MCF 10A (cell line): ENCODE measurements around the gene NRP1. TPM values are rescaled to one million over a fixed set of nuclear protein-coding genes. Genes with fewer than 3 reads are reported as not detected.

ENCODE experiments used
- BruUV-seq: library from RNA; stranded (reverse); fragments of 400-500 nt; replicated peaks from 2 replicates; lab custom pipeline; 2021; lab: Mats Ljungman, UMichigan
- CTCF ChIA-PET: fragments of 300-600 bp; sonication (Branson Sonifier 250); formaldehyde crosslinking; extraction: SDS; loops from one replicate; lab custom pipeline; 2021; ENCODE audit warnings: antibody characterized with exemption, inconsistent platforms; lab: Yijun Ruan, JAX
- POLR2A ChIA-PET: fragments of 300-600, 350-650 bp; sonication (Branson Sonifier 250); formaldehyde crosslinking; extraction: SDS; loops from one replicate; lab custom pipeline; 2020; ENCODE audit warnings: antibody characterized with exemption, inconsistent platforms; lab: Yijun Ruan, JAX
- DNase-seq: peaks from one replicate; pipeline ENCODE4 v3.0.0-alpha.2; 2018; ENCODE audit not compliant: unreplicated experiment
- H3K27ac Mint-ChIP-seq: one replicate; pipeline ENCODE4 v1.8.0; 2022; ENCODE audit warnings: mild to moderate bottlenecking, low read depth, mixed read lengths; ENCODE audit not compliant: unreplicated experiment
- H3K27me3 Mint-ChIP-seq: one replicate; pipeline ENCODE4 v1.8.0; 2022; ENCODE audit warnings: mixed read lengths; ENCODE audit not compliant: insufficient read depth, unreplicated experiment
- H3K36me3 Mint-ChIP-seq: one replicate; pipeline ENCODE4 v1.8.0; 2022; ENCODE audit warnings: mild to moderate bottlenecking, moderate library complexity, mixed read lengths; ENCODE audit not compliant: insufficient read depth, unreplicated experiment
- H3K4me1 Mint-ChIP-seq: one replicate; pipeline ENCODE4 v1.8.0; 2022; ENCODE audit warnings: mixed read lengths; ENCODE audit not compliant: insufficient read depth, unreplicated experiment
- H3K4me3 Mint-ChIP-seq: one replicate; pipeline ENCODE4 v1.8.0; 2022; ENCODE audit warnings: mild to moderate bottlenecking, moderate library complexity, mixed read lengths; ENCODE audit not compliant: unreplicated experiment
- H3K9me3 Mint-ChIP-seq: one replicate; pipeline ENCODE4 v1.8.0; 2022; ENCODE audit warnings: mixed read lengths; ENCODE audit not compliant: unreplicated experiment
- intact Hi-C: fragments of 100-400 bp; cut with micrococcal nuclease; formaldehyde crosslinking; loops from 2 replicates; pipeline ENCODE4 v1.14.1; 2022
- total RNA-seq: library from RNA; stranded (reverse); gene quantifications from 2 replicates; pipeline ENCODE4 v1.2.3, GENCODE V29; 2022
- TF ChIP-seq, protein P1 (sequence below): fragments of 200-600 bp; IDR thresholded peaks from one replicate; pipeline ENCODE4 v1.8.0; 2022; ENCODE audit warnings: antibody characterized with exemption, mild to moderate bottlenecking; ENCODE audit not compliant: unreplicated experiment

Gene NRP1
- total RNA-seq, 1 experiment from 2014 or later, result 66.6 TPM

GRCh38 chr10:33198610-33199009, 135.9 kb downstream of the NRP1 start:
- no peak for DNase-seq
- Mint-ChIP-seq H3K4me1 (peaks cover 13% of the 10 kb centered on the region), H3K9me3 (no peaks in the 10 kb centered on the region), H3K36me3 (peaks cover 26% of the 10 kb centered on the region), H3K27me3 (no peaks in the 10 kb centered on the region), H3K4me3 (no peak overlapping the region), H3K27ac (no peak overlapping the region)
- no TSS peak for BruUV-seq
- CTCF ChIA-PET, result interaction anchor here (0.6 kb wide), 1 partner anchor 85 kb away, joined by 3 read pairs; no protein-coding TSS in a partner anchor
- POLR2A ChIA-PET, result interaction anchor here (1.0 kb wide), 1 partner anchor 76 kb away, joined by 3 read pairs; no protein-coding TSS in a partner anchor
- intact Hi-C loops, result loop anchor here (10.0 kb wide), 1 partner anchor 1096 kb away; no protein-coding TSS in a partner anchor
- TF ChIP-seq, protein P1, sequence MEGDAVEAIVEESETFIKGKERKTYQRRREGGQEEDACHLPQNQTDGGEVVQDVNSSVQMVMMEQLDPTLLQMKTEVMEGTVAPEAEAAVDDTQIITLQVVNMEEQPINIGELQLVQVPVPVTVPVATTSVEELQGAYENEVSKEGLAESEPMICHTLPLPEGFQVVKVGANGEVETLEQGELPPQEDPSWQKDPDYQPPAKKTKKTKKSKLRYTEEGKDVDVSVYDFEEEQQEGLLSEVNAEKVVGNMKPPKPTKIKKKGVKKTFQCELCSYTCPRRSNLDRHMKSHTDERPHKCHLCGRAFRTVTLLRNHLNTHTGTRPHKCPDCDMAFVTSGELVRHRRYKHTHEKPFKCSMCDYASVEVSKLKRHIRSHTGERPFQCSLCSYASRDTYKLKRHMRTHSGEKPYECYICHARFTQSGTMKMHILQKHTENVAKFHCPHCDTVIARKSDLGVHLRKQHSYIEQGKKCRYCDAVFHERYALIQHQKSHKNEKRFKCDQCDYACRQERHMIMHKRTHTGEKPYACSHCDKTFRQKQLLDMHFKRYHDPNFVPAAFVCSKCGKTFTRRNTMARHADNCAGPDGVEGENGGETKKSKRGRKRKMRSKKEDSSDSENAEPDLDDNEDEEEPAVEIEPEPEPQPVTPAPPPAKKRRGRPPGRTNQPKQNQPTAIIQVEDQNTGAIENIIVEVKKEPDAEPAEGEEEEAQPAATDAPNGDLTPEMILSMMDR, result no peak

DNA sequence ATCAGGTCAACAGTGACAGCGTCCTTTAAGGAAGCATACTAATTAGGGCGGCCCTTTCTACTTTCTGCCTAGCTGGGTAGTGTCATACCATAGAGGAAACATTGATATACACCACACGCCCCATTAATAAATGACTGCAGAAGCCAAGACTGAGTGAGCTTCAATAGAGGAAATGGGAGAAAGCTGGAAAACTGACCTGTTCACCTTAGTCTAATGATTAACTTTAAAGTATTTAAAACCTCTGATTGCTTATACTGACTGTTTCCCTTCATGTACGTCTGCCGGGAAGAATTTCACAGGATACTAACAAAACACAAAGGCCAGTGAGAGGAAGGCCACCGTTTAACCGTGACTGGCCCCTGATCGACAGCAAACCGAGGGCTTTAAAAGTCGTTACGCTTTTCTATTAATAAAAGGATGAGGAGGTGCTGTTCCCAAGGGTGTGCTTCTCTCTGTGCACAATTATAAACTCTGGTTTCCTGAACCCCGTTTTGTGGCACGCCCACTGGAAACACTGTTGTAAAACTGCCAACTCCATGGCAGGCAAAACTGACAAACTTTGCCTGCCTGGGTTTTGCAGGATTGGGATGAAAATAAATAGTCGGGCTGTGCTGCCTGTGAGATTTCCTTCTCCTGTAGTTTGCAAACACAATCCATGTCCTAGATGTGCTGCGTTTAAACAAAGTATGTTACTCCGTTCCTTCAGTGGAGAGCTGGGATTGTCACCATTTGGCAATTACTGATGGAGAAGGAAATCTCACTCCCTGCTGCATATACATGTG, 137.6 kb downstream of the NRP1 start:
- no TSS peak for BruUV-seq
- Mint-ChIP-seq H3K4me3 (no peak overlapping the region), H3K27ac (no peak overlapping the region), H3K4me1 (peaks cover 20% of the 10 kb centered on the region), H3K27me3 (no peaks in the 10 kb centered on the region), H3K36me3 (peaks cover 26% of the 10 kb centered on the region), H3K9me3 (no peaks in the 10 kb centered on the region)
- intact Hi-C loops, result loop anchor here (10.0 kb wide), 1 partner anchor 1098 kb away; no protein-coding TSS in a partner anchor
- no peak for DNase-seq
- TF ChIP-seq, protein P1, result no peak
- CTCF ChIA-PET, result interaction anchor here (0.8 kb wide), 1 partner anchor 1100 kb away, joined by 5 read pairs; no protein-coding TSS in a partner anchor
- POLR2A ChIA-PET, result no interaction called here

GRCh38 chr10:33196377-33196706, 138.1 kb downstream of the NRP1 start:
- intact Hi-C loops, result loop anchor here (10.0 kb wide), 1 partner anchor 1098 kb away; no protein-coding TSS in a partner anchor
- peaks cover 20% of the 10 kb centered on the region for H3K4me1 Mint-ChIP-seq
- no TSS peak for BruUV-seq
- TF ChIP-seq, protein P1, result no peak
- H3K4me3 Mint-ChIP-seq, result no peak overlapping the region
- no peak for DNase-seq
- H3K36me3 Mint-ChIP-seq, result peaks cover 25% of the 10 kb centered on the region
- H3K9me3 Mint-ChIP-seq, result no peaks in the 10 kb centered on the region
- H3K27me3 Mint-ChIP-seq, result no peaks in the 10 kb centered on the region
- ChIA-PET CTCF (interaction anchor here (0.8 kb wide), 1 partner anchor 1101 kb away, joined by 5 read pairs; no protein-coding TSS in a partner anchor), POLR2A (interaction anchor here (0.6 kb wide), 1 partner anchor 1279 kb away, joined by 3 read pairs; no protein-coding TSS in a partner anchor)
- H3K27ac Mint-ChIP-seq, result no peak overlapping the region
